ENCODE measurements around the gene ADPRHL1. TPM values are rescaled to one million over a fixed set of nuclear protein-coding genes. Genes with fewer than 3 reads are reported as not detected.
"Not testable (repeated sequence)": the region's sequence is repeated elsewhere in the genome, so short reads cannot be mapped to it uniquely, and the experiment has no call there.

Gene ADPRHL1
- total RNA-seq, 1 experiment from 2014 or later = 2.7 TPM

- no peak overlapping the region for H2BK15ac ChIP-seq (ENCODE audit: low read depth, low read length)
- H4K5ac ChIP-seq (ENCODE audit: insufficient read length, low read depth, low read length) = no peak overlapping the region
- no peaks in the 10 kb centered on the region for H3K27me3 ChIP-seq (ENCODE audit: insufficient read depth, low read length)
- H2AK5ac ChIP-seq (ENCODE audit: insufficient read length, low read length) = no peak overlapping the region
- no peak overlapping the region for H3K4me2 ChIP-seq (ENCODE audit: insufficient read depth, insufficient read length, low read length)
- no peak overlapping the region for H3K56ac ChIP-seq (ENCODE audit: insufficient read length, low read depth, low read length)
- no peak overlapping the region for H3K27ac ChIP-seq (ENCODE audit: insufficient read length, low read depth, low read length)
- Mint-ChIP-seq H3K4me3 (no peak overlapping the region), H3K27me3 (ENCODE audit: low read depth) (peaks cover 30% of the 10 kb centered on the region), H3K4me1 (peaks cover 11 to 12% of the 10 kb centered on the region in 2 experiments), H3K36me3 (ENCODE audit: insufficient read depth in 1 of 3, low read depth in 3 of 3) (peaks cover 48 to 81% (median 55%) of the 10 kb centered on the region in 3 experiments), H3K9me3 (peaks cover 85 to 89% of the 10 kb centered on the region in 2 experiments), H3K27ac (no peak overlapping the region; a peak in 1 of 7 replicates)
- no peak overlapping the region for H2AFZ ChIP-seq (ENCODE audit: low read length)
- no peaks in the 10 kb centered on the region for H3K79me2 ChIP-seq (ENCODE audit: insufficient read depth, low read length)
- no peak overlapping the region for H4K91ac ChIP-seq (ENCODE audit: insufficient read length, low read depth, low read length)
- no peak overlapping the region for H2BK5ac ChIP-seq (ENCODE audit: insufficient read length, low read length)
- peaks cover 2% of the 10 kb centered on the region; the same call in 1 of the 2 replicates for H3K4me1 ChIP-seq (ENCODE audit: insufficient read depth, low read length)
- no peaks in the 10 kb centered on the region for H4K20me1 ChIP-seq (ENCODE audit: control insufficient read depth, insufficient read depth, insufficient read length)
- H2BK12ac ChIP-seq (ENCODE audit: insufficient read length, low read depth, low read length) = no peak overlapping the region
- no peak overlapping the region for H3K18ac ChIP-seq (ENCODE audit: insufficient read length, low read depth, low read length)
- H3T11ph ChIP-seq (ENCODE audit: low read length) = no peak overlapping the region
- H3K14ac ChIP-seq (ENCODE audit: insufficient read depth, low read length) = no peak overlapping the region
- no peak overlapping the region for H4K8ac ChIP-seq (replicated peaks; ENCODE audit: insufficient read length, low read depth, low read length)
- no peak overlapping the region for H3K23ac ChIP-seq (ENCODE audit: insufficient read length, low read depth, low read length)
- H3K79me1 ChIP-seq (ENCODE audit: insufficient read depth, low read depth, low read length, poor library complexity, severe bottlenecking) = no peaks in the 10 kb centered on the region
- peaks cover 17% of the 10 kb centered on the region for H3K9me3 ChIP-seq (ENCODE audit: control insufficient read depth, low read depth, low read length)
- no peak overlapping the region for H2BK120ac ChIP-seq (ENCODE audit: low read depth, low read length, poor library complexity, severe bottlenecking)
- DNase-seq = no peak
- no peak for TF ChIP-seq CTCF (conservative IDR thresholded peaks at IDR 0.05)
- H3K4ac ChIP-seq (ENCODE audit: low read depth, low read length) = no peak overlapping the region
- H2BK20ac ChIP-seq (ENCODE audit: low read depth, low read length, poor library complexity, severe bottlenecking) = no peak overlapping the region
- WGBS (ENCODE audit: extremely low coverage, insufficient read length, low lambda C conversion rate) = no CpG with 5 or more reads among the region's 9 CpGs
- no peak overlapping the region for H3K9ac ChIP-seq (ENCODE audit: extremely low read depth, insufficient read length, low read length)
- H3K23me2 ChIP-seq (ENCODE audit: insufficient read length, low read depth, low read length, poor library complexity, severe bottlenecking) = no peaks in the 10 kb centered on the region
Observed at GRCh38 chr13:113383089-113383488, 70.2 kb downstream of the ADPRHL1 start.

GRCh38 chr13:113382542-113382941, 70.7 kb downstream of the ADPRHL1 start:
- H3K4ac ChIP-seq (ENCODE audit: low read depth, low read length); H3K27me3 ChIP-seq (ENCODE audit: insufficient read depth, low read length); H3K4me2 ChIP-seq (ENCODE audit: insufficient read depth, insufficient read length, low read length); H3T11ph ChIP-seq (ENCODE audit: low read length); H2BK120ac ChIP-seq (ENCODE audit: low read depth, low read length, poor library complexity, severe bottlenecking); H4K8ac ChIP-seq (replicated peaks; ENCODE audit: insufficient read length, low read depth, low read length); H3K14ac ChIP-seq (ENCODE audit: insufficient read depth, low read length); H2AK5ac ChIP-seq (ENCODE audit: insufficient read length, low read length); H2BK5ac ChIP-seq (ENCODE audit: insufficient read length, low read length); H3K79me2 ChIP-seq (ENCODE audit: insufficient read depth, low read length); H2BK15ac ChIP-seq (ENCODE audit: low read depth, low read length); H2BK12ac ChIP-seq (ENCODE audit: insufficient read length, low read depth, low read length); H4K91ac ChIP-seq (ENCODE audit: insufficient read length, low read depth, low read length); H3K18ac ChIP-seq (ENCODE audit: insufficient read length, low read depth, low read length); H3K27ac ChIP-seq (ENCODE audit: insufficient read length, low read depth, low read length); H2AFZ ChIP-seq (ENCODE audit: low read length); H3K56ac ChIP-seq (ENCODE audit: insufficient read length, low read depth, low read length); H2BK20ac ChIP-seq (ENCODE audit: low read depth, low read length, poor library complexity, severe bottlenecking); H4K20me1 ChIP-seq (ENCODE audit: control insufficient read depth, insufficient read depth, insufficient read length); H4K5ac ChIP-seq (ENCODE audit: insufficient read length, low read depth, low read length); H3K4me3 Mint-ChIP-seq; H3K9ac ChIP-seq (ENCODE audit: extremely low read depth, insufficient read length, low read length); H3K79me1 ChIP-seq (ENCODE audit: insufficient read depth, low read depth, low read length, poor library complexity, severe bottlenecking); DNase-seq; H3K23ac ChIP-seq (ENCODE audit: insufficient read length, low read depth, low read length); H3K4me1 ChIP-seq (ENCODE audit: insufficient read depth, low read length); H3K23me2 ChIP-seq (ENCODE audit: insufficient read length, low read depth, low read length, poor library complexity, severe bottlenecking); H3K27ac Mint-ChIP-seq: not testable (repeated sequence)
- WGBS (ENCODE audit: extremely low coverage, insufficient read length, low lambda C conversion rate) = no CpG with 5 or more reads among the region's 2 CpGs
- Mint-ChIP-seq H3K36me3 (ENCODE audit: insufficient read depth in 1 of 3, low read depth in 3 of 3) (peaks cover 53 to 84% (median 56%) of the 10 kb centered on the region in 3 experiments), H3K9me3 (peaks cover 86 to 89% of the 10 kb centered on the region in 2 experiments), H3K27me3 (ENCODE audit: low read depth) (peaks cover 29% of the 10 kb centered on the region), H3K4me1 (peaks cover 14 to 16% of the 10 kb centered on the region in 2 experiments)
- peaks cover 14% of the 10 kb centered on the region for H3K9me3 ChIP-seq (ENCODE audit: control insufficient read depth, low read depth, low read length)
